Raji (cell line): ENCODE measurements around the gene SH2D3C.

ENCODE experiments used
- POLR2A ChIP-seq: IDR thresholded peaks from 2 replicates; pipeline ENCODE4 v1.6.1; 2011; ENCODE audit warnings: low read depth, low read length, control low read depth; ENCODE audit not compliant: insufficient read depth

Gene SH2D3C

GRCh38 chr9:127780126-127780885 is 1.8 kb upstream of the SH2D3C start:
- TF ChIP-seq POLR2A: no peak

DNA sequence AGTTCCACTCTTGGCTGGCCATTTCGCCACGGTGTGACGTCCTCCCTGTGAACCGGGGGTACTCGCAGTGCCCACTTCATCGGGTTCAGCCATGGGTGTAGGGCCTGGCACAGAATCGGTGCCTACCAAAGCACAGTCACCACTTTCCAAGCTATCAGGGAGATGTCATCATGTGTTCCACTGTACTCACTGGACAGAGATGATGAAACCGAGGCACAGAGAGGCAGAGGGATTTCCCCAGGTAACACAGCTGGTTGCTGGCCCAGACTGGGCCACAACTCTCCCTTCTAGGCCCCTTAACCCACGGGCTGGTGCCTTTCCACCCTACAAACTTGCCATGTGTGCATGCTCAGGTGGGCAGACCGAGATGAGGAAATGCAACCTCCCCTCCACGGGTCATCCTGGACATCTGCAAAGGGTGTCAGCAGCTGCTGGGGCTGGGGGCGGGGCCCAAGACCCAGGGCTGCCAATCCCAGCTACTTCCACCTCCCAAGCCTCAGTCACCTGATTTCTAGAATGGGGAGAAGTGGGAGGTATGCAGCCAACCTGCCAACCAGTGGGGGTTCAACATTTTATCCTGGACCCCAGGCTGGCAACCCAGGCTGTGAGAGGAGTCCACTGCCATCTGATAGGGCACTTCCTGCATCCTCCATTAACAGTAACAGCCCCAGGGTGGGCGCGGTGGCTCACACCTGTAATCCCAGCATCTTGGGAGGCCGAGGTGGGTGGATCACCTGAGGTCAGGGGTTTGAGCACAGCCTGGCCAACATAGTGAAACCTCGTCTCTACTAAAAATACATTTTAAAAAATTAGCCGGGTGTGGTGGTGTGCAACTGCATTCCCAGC is 893 bp upstream of the SH2D3C start:
- TF ChIP-seq POLR2A: peak; percentile 73

DNA sequence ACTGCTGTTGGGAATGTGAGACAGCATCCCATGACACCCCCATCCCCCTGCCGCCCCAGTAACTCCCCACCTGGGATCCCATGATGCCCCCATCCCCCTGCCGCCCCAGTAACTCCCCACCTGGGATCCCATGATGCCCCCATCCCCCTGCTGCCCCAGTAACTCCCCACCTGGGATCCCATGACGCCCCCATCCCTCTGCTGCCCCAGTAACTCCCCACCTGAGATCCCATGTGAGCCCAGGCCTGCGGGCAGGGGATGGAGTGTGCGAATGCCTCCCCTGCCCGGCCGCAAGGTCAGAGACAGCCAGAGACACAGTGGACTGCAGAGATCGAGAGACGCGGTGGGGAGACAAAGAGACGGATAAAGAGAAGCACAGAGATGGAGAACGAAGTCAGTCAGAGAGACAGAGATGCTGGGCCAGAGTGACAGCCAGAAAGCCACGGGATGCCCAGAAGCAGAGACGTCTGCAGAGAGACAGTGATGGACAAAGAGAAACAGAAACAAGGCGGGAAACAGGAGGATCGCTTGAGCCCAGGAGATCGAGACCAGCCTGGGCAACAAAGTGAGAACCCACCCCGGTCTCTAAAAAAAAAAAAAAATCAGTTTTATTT is 992 bp downstream of the SH2D3C start:
- no peak for TF ChIP-seq POLR2A

- no peak; the same call in 1 of the 2 replicates for TF ChIP-seq POLR2A
These were observed 1.6 kb downstream of the SH2D3C start for GRCh38 chr9:127776924-127777289.

GRCh38 chr9:127776195-127776923 is 2.1 kb downstream of the SH2D3C start:
- TF ChIP-seq POLR2A: peak; percentile 80

DNA sequence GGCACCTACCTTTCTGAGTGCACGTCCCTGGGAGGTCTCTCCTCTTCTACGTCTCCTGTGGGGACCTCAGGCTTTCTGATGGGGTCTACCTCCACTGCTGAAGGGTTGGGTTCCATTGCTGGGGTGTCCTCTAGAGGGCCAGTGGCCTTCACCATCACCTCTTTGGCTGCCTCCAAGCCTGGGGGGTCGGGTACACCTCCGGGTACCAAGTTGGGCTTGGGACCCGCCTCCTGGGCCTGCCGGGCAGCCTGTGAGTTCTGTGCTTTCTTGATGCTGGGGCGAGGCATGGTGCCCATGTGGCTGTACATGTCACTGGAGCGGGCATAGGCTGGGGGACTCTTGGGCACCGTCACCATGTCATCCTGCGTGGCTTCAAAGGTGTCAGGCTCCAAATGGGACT is 4.5 kb downstream of the SH2D3C start:
- no peak for TF ChIP-seq POLR2A

GRCh38 chr9:127773272-127773671 is 5.2 kb downstream of the SH2D3C start:
- TF ChIP-seq POLR2A: no peak

- TF ChIP-seq POLR2A: no peak
These were observed 5.9 kb downstream of the SH2D3C start for GRCh38 chr9:127772603-127773002.

GRCh38 chr9:127771570-127772189 is 6.8 kb downstream of the SH2D3C start:
- TF ChIP-seq POLR2A: no peak

- no peak for TF ChIP-seq POLR2A
These were observed 7.4 kb downstream of the SH2D3C start for GRCh38 chr9:127770905-127771569.

DNA sequence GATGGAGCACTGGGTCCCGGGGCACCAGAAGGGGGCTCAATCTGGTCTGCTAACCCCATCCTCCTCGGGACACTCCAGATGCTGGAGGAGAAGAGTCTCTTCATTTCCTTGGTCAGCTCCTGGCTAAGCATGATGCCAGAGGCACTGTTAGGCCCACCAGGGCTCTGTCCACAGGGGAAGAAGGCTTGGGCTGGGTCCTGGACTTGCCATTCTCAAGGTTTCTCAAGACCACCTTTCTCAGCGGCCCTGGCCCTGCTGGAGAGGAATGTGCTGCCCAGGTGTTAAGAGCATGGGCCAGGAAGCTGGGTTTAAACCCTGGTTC is 7.9 kb downstream of the SH2D3C start:
- TF ChIP-seq POLR2A: no peak

- TF ChIP-seq POLR2A: no peak
These were observed 8.4 kb downstream of the SH2D3C start for GRCh38 chr9:127769929-127770582.

DNA sequence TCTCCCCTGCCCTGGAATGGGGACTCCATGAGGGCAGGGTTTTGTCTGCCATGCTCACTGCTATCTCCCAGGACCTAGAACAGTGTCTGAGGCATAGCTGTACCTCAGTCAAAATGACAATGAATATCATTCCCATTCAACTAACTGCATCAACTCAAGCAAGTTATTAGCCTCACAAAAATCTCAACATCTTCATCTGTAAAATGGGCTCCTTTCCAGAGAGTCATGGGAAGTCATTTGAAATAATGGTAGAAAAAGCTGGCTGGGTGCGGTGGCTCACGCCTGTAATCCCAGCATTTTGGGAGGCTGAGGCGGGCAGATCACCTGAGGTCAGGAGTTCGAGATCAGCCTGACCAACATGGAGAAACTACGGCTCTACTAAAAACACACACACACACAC is 9.4 kb downstream of the SH2D3C start:
- TF ChIP-seq POLR2A: no peak

- TF ChIP-seq POLR2A: no peak
These were observed 9.8 kb downstream of the SH2D3C start for GRCh38 chr9:127768698-127769097.
